GM23338 (cell line): ENCODE measurements around the gene ANG. TPM values are rescaled to one million over a fixed set of nuclear protein-coding genes. Genes with fewer than 3 reads are reported as not detected.

Experiments used
- ATAC-seq: fragments of 200-7000 bp; cut with Tn5 transposase; 3 replicates; pipeline ENCODE4 v1.9.1; 2020
- DNase-seq: peaks from one replicate; pipeline ENCODE4 v3.0.0-alpha.2; 2015; ENCODE audit warnings: low spot score
- H2AFZ ChIP-seq: fragments of 200-600 bp; sonication (generic); 2 replicates; pipeline ENCODE4 v1.8.0; 2016; ENCODE audit warnings: antibody characterized with exemption, mild to moderate bottlenecking, moderate library complexity
- H3F3A ChIP-seq: fragments of 200-600 bp; sonication (generic); replicated peaks from 2 replicates; pipeline ENCODE4 v1.8.0; 2017; ENCODE audit warnings: antibody characterized with exemption, mixed run types, low read depth
- H3K27ac ChIP-seq: fragments of 200-600 bp; sonication (generic); 2 replicates; pipeline ENCODE4 v1.6.1; 2016; ENCODE audit warnings: low read depth
- H3K27me3 ChIP-seq: fragments of 200-600 bp; sonication (generic); 2 replicates; pipeline ENCODE4 v1.8.0; 2016; ENCODE audit warnings: mild to moderate bottlenecking, mixed run types, moderate library complexity; ENCODE audit not compliant: insufficient read depth
- H3K36me3 ChIP-seq: fragments of 200-600 bp; sonication (generic); 2 replicates; pipeline ENCODE4 v1.8.0; 2016; ENCODE audit warnings: mild to moderate bottlenecking; ENCODE audit not compliant: insufficient read depth
- H3K4me1 ChIP-seq: fragments of 200-600 bp; sonication (generic); 2 replicates; pipeline ENCODE4 v1.8.0; 2016; ENCODE audit warnings: mild to moderate bottlenecking, moderate library complexity; ENCODE audit not compliant: insufficient read depth
- H3K4me2 ChIP-seq: fragments of 200-600 bp; sonication (generic); 2 replicates; pipeline ENCODE4 v1.7.1; 2017; ENCODE audit warnings: mixed run types
- H3K4me3 ChIP-seq: fragments of 200-600 bp; sonication (generic); 2 replicates; pipeline ENCODE4 v1.6.1; 2016; ENCODE audit warnings: mixed run types
- H3K79me2 ChIP-seq: fragments of 200-600 bp; sonication (generic); replicated peaks from 2 replicates; pipeline ENCODE4 v1.8.0; 2017; ENCODE audit warnings: mild to moderate bottlenecking; ENCODE audit not compliant: insufficient read depth
- H3K9me2 ChIP-seq: fragments of 200-600 bp; sonication (generic); 2 replicates; pipeline ENCODE4 v1.8.0; 2017; ENCODE audit not compliant: insufficient read depth
- H4K20me1 ChIP-seq: fragments of 200-600 bp; sonication (generic); replicated peaks from 2 replicates; pipeline ENCODE4 v1.8.0; 2017; ENCODE audit warnings: mild to moderate bottlenecking; ENCODE audit not compliant: insufficient read depth
- H3K27ac Mint-ChIP-seq: 2 replicates; pipeline ENCODE4 v1.8.0; 2020; ENCODE audit warnings: inconsistent platforms, mild to moderate bottlenecking, moderate library complexity, mixed read lengths
- H3K27me3 Mint-ChIP-seq: 3 replicates; pipeline ENCODE4 v1.8.0; 2022; ENCODE audit warnings: low read depth, mild to moderate bottlenecking, moderate library complexity, mixed read lengths, inconsistent platforms; ENCODE audit not compliant: insufficient read depth, poor library complexity
- H3K36me3 Mint-ChIP-seq: 3 replicates; pipeline ENCODE4 v1.8.0; 2021; ENCODE audit warnings: low read depth, mild to moderate bottlenecking, inconsistent platforms, moderate library complexity, mixed read lengths
- H3K4me1 Mint-ChIP-seq: 3 replicates; pipeline ENCODE4 v1.8.0; 2020; ENCODE audit warnings: mild to moderate bottlenecking, inconsistent platforms, mixed read lengths
- H3K4me3 Mint-ChIP-seq: 3 replicates; pipeline ENCODE4 v1.8.0; 2021; ENCODE audit warnings: moderate library complexity, mild to moderate bottlenecking, inconsistent platforms, mixed read lengths
- H3K9me3 Mint-ChIP-seq: 3 replicates; pipeline ENCODE4 v1.8.0; 2020; ENCODE audit warnings: moderate library complexity, mild to moderate bottlenecking, inconsistent platforms, mixed read lengths
- CREB1 ChIP-seq: fragments of 250-450 bp; sonication (Bioruptor Pico); IDR thresholded peaks from 2 replicates; pipeline ENCODE4 v1.5.0; 2020; ENCODE audit warnings: low read depth, mild to moderate bottlenecking, moderate library complexity
- EZH2 ChIP-seq: fragments of 200-600 bp; sonication (generic); IDR thresholded peaks from one replicate; pipeline ENCODE4 v1.8.0; 2017; ENCODE audit warnings: antibody characterized with exemption, mild to moderate bottlenecking, low read depth; ENCODE audit not compliant: unreplicated experiment
- EZH2phosphoT487 ChIP-seq: fragments of 200-600 bp; sonication (generic); IDR thresholded peaks from one replicate; pipeline ENCODE4 v1.8.1; 2018; ENCODE audit warnings: antibody characterized with exemption; ENCODE audit not compliant: unreplicated experiment
- JUNB ChIP-seq: IDR thresholded peaks from one replicate; pipeline ENCODE4 v1.6.1; 2016; ENCODE audit warnings: antibody characterized with exemption; ENCODE audit not compliant: unreplicated experiment
- NANOG ChIP-seq: IDR thresholded peaks from 2 replicates; pipeline ENCODE4 v1.6.1; 2016; ENCODE audit warnings: antibody characterized with exemption, borderline replicate concordance
- STAT1 ChIP-seq: IDR thresholded peaks from one replicate; pipeline ENCODE4 v1.6.1; 2016; ENCODE audit warnings: antibody characterized with exemption; ENCODE audit not compliant: unreplicated experiment
- ZNF114 ChIP-seq: fragments of 250-450 bp; sonication (Bioruptor Pico); IDR thresholded peaks from 2 replicates; pipeline ENCODE4 v1.5.0; 2020; ENCODE audit warnings: mild to moderate bottlenecking, moderate library complexity
- ZNF331 ChIP-seq: fragments of 250-450 bp; sonication (Bioruptor Pico); IDR thresholded peaks from 2 replicates; pipeline ENCODE4 v1.5.0; 2020; ENCODE audit warnings: low read depth, mild to moderate bottlenecking, moderate library complexity
- polyA plus RNA-seq: library from polyadenylated mRNA; unstranded; fragments of >200 nt; fragmentation: Nextera tagmentation; extraction: Ambion mirVana; gene quantifications from 2 replicates; pipeline ENCODE4 v1.2.1, GENCODE V29; 2016
- total RNA-seq: library from RNA; depleted of rRNA; stranded (reverse); fragments of >200 nt; shearing (Covaris generic); gene quantifications from 2 replicates; pipeline ENCODE4 v1.2.3, GENCODE V29; 2014
- TF ChIP-seq, protein P1 (sequence below): fragments of 250-450 bp; sonication (Bioruptor Pico); IDR thresholded peaks from 2 replicates; pipeline ENCODE4 v1.5.0; 2020; ENCODE audit warnings: mild to moderate bottlenecking, moderate library complexity
- TF ChIP-seq, protein P2 (sequence below): IDR thresholded peaks from 2 replicates; pipeline ENCODE4 v1.6.1; 2016; ENCODE audit warnings: antibody characterized with exemption

The ANG gene
- total and polyA plus RNA-seq, 2 experiments from 2014 or later, result 2.3 to 3.7 TPM

DNA sequence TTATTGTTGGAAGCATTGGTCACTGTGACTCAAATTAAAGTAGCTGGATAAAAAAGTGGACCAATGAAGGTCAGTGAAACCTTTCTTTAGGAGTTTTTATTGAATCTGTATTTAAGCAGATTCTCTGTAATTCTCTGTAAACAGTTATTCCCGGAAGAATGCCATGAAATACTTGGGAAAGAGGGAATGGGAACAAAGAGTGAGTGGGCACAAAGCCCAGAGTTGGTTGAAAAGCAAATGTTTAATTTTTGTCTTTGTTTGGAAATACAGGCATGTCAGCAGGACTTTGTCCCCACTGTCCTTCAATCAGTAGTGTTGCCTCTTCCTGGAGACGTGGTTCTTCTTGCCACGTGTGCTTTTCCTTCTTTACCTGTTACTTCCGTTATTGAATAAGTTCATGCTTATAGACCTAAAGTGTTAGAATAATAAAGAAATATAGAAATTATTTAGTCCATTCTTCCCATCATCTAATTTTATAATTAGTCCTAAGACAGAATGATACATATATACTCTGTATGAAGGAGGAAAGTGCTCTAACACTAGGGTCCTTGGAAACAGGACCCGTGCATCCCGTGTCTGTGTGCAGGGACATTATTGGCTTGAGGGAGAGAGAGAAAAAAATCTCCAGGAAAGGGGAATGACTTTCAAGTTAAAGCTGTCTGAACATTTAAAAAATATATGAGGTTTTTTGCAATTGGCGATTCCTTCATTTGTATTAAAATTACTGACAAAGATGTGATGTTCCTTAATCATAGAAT, 2.0 kb upstream of the ANG start:
- H4K20me1 ChIP-seq, result no peaks in the 10 kb centered on the region
- no peaks in the 10 kb centered on the region; the same call in 2 of the 3 replicates for H3K9me3 Mint-ChIP-seq
- H3K4me1 Mint-ChIP-seq, result peaks cover 19% of the 10 kb centered on the region
- H3K79me2 ChIP-seq, result no peaks in the 10 kb centered on the region
- peaks cover 5% of the 10 kb centered on the region for H3K27me3 Mint-ChIP-seq
- no peak overlapping the region for H3K4me2 ChIP-seq
- peaks cover 10% of the 10 kb centered on the region for H3K36me3 Mint-ChIP-seq
- H3K27ac Mint-ChIP-seq, result no peak overlapping the region
- no peak overlapping the region; the same call in 2 of the 3 replicates for H3K4me3 Mint-ChIP-seq
- no peaks in the 10 kb centered on the region for H3K9me2 ChIP-seq
- H2AFZ ChIP-seq, result no peak overlapping the region
- no peak for DNase-seq
- no peaks in the 10 kb centered on the region for H3K36me3 ChIP-seq
- no peak overlapping the region for H3K4me3 ChIP-seq
- H3K27ac ChIP-seq, result no peak overlapping the region
- no peak for ATAC-seq
- no peaks in the 10 kb centered on the region; the same call in 1 of the 2 replicates for H3K4me1 ChIP-seq
- H3F3A ChIP-seq, result peaks cover 3% of the 10 kb centered on the region; the same call in 1 of the 2 replicates
- TF ChIP-seq ZNF331 (CRISPR knock-in tag), result no peak
- TF ChIP-seq CREB1 (CRISPR knock-in tag), result no peak
- no peak for TF ChIP-seq EZH2phosphoT487
- TF ChIP-seq EZH2, result no peak
- H3K27me3 ChIP-seq, result no peaks in the 10 kb centered on the region

DNA sequence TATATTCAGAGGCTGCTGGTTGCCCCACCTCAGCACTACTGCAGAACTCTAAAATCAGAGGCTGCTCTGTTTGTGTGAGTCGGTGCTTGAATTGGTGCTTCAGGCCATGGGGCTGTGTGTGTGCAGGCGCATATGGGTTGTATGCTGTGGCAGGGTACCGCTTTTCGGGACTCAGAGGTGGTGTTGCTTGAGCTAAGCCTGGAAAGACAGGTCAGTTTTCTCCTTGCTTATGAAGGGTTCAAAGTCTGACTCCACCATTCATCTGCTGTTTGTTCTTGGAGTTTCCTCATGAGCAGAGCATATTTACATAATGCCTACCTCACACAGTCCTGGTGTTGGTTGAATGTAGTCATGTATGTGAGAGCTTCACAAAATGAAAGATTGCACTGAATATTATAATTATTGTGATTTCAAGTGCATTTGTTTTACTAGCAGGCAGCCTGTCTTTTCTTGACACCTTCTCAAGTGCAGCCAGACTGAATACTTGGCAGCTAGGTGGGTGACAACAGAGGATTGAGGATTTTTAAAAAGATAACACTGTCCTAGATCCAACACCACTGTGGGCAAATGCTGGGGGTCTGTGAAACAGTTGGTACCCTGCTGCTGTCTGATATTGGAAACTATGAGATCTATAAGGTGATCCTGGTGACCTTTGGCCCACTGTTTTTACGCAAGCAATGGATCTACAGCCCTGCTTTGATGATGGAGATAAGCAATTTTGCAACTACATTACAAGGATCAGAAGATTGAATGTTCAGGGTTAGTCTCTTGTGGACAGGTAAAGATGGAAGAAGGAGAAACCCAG, 1.0 kb upstream of the ANG start:
- H3K36me3 ChIP-seq, result no peaks in the 10 kb centered on the region
- no peak overlapping the region for H3K27ac ChIP-seq
- no peaks in the 10 kb centered on the region; the same call in 1 of the 2 replicates for H3K4me1 ChIP-seq
- H3K27me3 Mint-ChIP-seq, result peaks cover 3% of the 10 kb centered on the region
- H4K20me1 ChIP-seq, result no peaks in the 10 kb centered on the region
- H3K9me3 Mint-ChIP-seq, result no peaks in the 10 kb centered on the region; the same call in 2 of the 3 replicates
- H3K27me3 ChIP-seq, result no peaks in the 10 kb centered on the region
- no peaks in the 10 kb centered on the region for H3K9me2 ChIP-seq
- no peak for DNase-seq
- H2AFZ ChIP-seq, result no peak overlapping the region
- no peak overlapping the region for H3K4me3 Mint-ChIP-seq
- H3K4me3 ChIP-seq, result no peak overlapping the region
- H3K4me2 ChIP-seq, result no peak overlapping the region
- H3K27ac Mint-ChIP-seq, result no peak overlapping the region
- H3K4me1 Mint-ChIP-seq, result peaks cover 19% of the 10 kb centered on the region
- ATAC-seq, result no peak
- peaks cover 3% of the 10 kb centered on the region; the same call in 1 of the 2 replicates for H3F3A ChIP-seq
- H3K79me2 ChIP-seq, result no peaks in the 10 kb centered on the region
- H3K36me3 Mint-ChIP-seq, result peaks cover 13% of the 10 kb centered on the region
- TF ChIP-seq ZNF331 (CRISPR knock-in tag), result no peak
- TF ChIP-seq, protein P1, sequence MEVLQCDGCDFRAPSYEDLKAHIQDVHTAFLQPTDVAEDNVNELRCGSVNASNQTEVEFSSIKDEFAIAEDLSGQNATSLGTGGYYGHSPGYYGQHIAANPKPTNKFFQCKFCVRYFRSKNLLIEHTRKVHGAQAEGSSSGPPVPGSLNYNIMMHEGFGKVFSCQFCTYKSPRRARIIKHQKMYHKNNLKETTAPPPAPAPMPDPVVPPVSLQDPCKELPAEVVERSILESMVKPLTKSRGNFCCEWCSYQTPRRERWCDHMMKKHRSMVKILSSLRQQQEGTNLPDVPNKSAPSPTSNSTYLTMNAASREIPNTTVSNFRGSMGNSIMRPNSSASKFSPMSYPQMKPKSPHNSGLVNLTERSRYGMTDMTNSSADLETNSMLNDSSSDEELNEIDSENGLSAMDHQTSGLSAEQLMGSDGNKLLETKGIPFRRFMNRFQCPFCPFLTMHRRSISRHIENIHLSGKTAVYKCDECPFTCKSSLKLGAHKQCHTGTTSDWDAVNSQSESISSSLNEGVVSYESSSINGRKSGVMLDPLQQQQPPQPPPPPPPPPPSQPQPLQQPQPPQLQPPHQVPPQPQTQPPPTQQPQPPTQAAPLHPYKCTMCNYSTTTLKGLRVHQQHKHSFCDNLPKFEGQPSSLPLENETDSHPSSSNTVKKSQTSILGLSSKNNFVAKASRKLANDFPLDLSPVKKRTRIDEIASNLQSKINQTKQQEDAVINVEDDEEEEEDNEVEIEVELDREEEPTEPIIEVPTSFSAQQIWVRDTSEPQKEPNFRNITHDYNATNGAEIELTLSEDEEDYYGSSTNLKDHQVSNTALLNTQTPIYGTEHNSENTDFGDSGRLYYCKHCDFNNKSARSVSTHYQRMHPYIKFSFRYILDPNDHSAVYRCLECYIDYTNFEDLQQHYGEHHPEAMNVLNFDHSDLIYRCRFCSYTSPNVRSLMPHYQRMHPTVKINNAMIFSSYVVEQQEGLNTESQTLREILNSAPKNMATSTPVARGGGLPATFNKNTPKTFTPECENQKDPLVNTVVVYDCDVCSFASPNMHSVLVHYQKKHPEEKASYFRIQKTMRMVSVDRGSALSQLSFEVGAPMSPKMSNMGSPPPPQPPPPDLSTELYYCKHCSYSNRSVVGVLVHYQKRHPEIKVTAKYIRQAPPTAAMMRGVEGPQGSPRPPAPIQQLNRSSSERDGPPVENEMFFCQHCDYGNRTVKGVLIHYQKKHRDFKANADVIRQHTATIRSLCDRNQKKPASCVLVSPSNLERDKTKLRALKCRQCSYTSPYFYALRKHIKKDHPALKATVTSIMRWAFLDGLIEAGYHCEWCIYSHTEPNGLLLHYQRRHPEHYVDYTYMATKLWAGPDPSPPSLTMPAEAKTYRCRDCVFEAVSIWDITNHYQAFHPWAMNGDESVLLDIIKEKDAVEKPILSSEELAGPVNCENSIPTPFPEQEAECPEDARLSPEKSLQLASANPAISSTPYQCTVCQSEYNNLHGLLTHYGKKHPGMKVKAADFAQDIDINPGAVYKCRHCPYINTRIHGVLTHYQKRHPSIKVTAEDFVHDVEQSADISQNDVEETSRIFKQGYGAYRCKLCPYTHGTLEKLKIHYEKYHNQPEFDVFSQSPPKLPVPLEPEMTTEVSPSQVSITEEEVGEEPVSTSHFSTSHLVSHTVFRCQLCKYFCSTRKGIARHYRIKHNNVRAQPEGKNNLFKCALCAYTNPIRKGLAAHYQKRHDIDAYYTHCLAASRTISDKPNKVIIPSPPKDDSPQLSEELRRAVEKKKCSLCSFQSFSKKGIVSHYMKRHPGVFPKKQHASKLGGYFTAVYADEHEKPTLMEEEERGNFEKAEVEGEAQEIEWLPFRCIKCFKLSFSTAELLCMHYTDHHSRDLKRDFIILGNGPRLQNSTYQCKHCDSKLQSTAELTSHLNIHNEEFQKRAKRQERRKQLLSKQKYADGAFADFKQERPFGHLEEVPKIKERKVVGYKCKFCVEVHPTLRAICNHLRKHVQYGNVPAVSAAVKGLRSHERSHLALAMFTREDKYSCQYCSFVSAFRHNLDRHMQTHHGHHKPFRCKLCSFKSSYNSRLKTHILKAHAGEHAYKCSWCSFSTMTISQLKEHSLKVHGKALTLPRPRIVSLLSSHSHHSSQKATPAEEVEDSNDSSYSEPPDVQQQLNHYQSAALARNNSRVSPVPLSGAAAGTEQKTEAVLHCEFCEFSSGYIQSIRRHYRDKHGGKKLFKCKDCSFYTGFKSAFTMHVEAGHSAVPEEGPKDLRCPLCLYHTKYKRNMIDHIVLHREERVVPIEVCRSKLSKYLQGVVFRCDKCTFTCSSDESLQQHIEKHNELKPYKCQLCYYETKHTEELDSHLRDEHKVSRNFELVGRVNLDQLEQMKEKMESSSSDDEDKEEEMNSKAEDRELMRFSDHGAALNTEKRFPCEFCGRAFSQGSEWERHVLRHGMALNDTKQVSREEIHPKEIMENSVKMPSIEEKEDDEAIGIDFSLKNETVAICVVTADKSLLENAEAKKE (CRISPR knock-in tag), result no peak
- TF ChIP-seq NANOG, result no peak
- TF ChIP-seq JUNB, result no peak
- no peak for TF ChIP-seq CREB1 (CRISPR knock-in tag)
- no peak for TF ChIP-seq STAT1
- no peak for TF ChIP-seq EZH2
- no peak for TF ChIP-seq ZNF114 (CRISPR knock-in tag)
- TF ChIP-seq, protein P2, sequence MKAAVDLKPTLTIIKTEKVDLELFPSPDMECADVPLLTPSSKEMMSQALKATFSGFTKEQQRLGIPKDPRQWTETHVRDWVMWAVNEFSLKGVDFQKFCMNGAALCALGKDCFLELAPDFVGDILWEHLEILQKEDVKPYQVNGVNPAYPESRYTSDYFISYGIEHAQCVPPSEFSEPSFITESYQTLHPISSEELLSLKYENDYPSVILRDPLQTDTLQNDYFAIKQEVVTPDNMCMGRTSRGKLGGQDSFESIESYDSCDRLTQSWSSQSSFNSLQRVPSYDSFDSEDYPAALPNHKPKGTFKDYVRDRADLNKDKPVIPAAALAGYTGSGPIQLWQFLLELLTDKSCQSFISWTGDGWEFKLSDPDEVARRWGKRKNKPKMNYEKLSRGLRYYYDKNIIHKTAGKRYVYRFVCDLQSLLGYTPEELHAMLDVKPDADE, result no peak
